Measurements from ENCODE around the gene CLIP1. TPM values are rescaled to one million over a fixed set of nuclear protein-coding genes. Genes with fewer than 3 reads are reported as not detected.

Gene CLIP1
- total and polyA plus RNA-seq, 2 of the 8 experiments (the other 6 are each of a cell fraction or from before 2014, with no cell fraction given) = 19.0 to 27.6 TPM

GRCh38 chr12:122308811-122309210, 113.7 kb downstream of the CLIP1 start:
- H2AK5ac ChIP-seq (ENCODE audit: low read depth, low read length) = no peak overlapping the region
- no peaks in the 10 kb centered on the region for H3K27me3 ChIP-seq (replicated peaks in 1 of 4; ENCODE audit: control insufficient read depth in 3 of 4, extremely low read depth in 1 of 4, insufficient read depth in 3 of 4, low read length in 3 of 4)
- H3K9ac ChIP-seq (replicated peaks in 1 of 4; ENCODE audit: extremely low read depth in 1 of 4, low read depth in 3 of 4, low read length in 3 of 4) = no peak overlapping the region
- no peaks in the 10 kb centered on the region for H4K20me1 ChIP-seq (replicated peaks in 1 of 2; ENCODE audit: control insufficient read depth in 1 of 2, insufficient read depth in 2 of 2, low read length in 2 of 2)
- no peaks in the 10 kb centered on the region for H3K23me2 ChIP-seq (ENCODE audit: low read depth, low read length)
- no peak overlapping the region for H3K23ac ChIP-seq (ENCODE audit: insufficient read length)
- no peak overlapping the region for H3K4me3 ChIP-seq (ENCODE audit: extremely low read depth in 1 of 4, insufficient read depth in 2 of 4, low read depth in 3 of 4, low read length in 4 of 4)
- H2BK12ac ChIP-seq (ENCODE audit: low read depth, low read length) = no peak overlapping the region
- no peaks in the 10 kb centered on the region for H3K9me3 ChIP-seq (ENCODE audit: insufficient read depth in 2 of 2, low read depth in 1 of 2, low read length in 1 of 2)
- H2BK120ac ChIP-seq (replicated peaks; ENCODE audit: low read depth, low read length) = no peak overlapping the region
- H2BK15ac ChIP-seq (ENCODE audit: low read length) = no peak overlapping the region
- H3K79me1 ChIP-seq (ENCODE audit: low read depth, low read length) = no peaks in the 10 kb centered on the region
- no peak for FAIRE-seq
- no peak overlapping the region for H2BK5ac ChIP-seq (ENCODE audit: low read depth, low read length)
- no peak overlapping the region for H3K4me2 ChIP-seq (ENCODE audit: insufficient read depth in 1 of 2, low read depth in 2 of 2, low read length in 2 of 2)
- no peak overlapping the region for H4K8ac ChIP-seq (ENCODE audit: extremely low read depth, insufficient read depth, low read length)
- no peak overlapping the region for H4K91ac ChIP-seq (replicated peaks; ENCODE audit: insufficient read length, low read length)
- ChIA-PET POLR2A (ENCODE audit: partially characterized antibody) (no interaction called here), CTCF (ENCODE audit: partially characterized antibody) (interaction anchor here (5.6 to 6.7 kb wide), 2 partner anchors 14 to 46 kb away, joined by 46 to 49 read pairs; no protein-coding TSS in a partner anchor)
- no peak overlapping the region for H3K56ac ChIP-seq (replicated peaks; ENCODE audit: insufficient read length, low read depth, low read length)
- no peaks in the 10 kb centered on the region; a peak in 1 of 7 replicates for H3K4me1 ChIP-seq (replicated peaks in 1 of 4; ENCODE audit: control insufficient read depth in 3 of 4, insufficient read depth in 4 of 4, low read length in 3 of 4)
- no peaks in the 10 kb centered on the region for H3K36me3 ChIP-seq (ENCODE audit: control insufficient read depth in 2 of 4, insufficient read depth in 4 of 4, low read length in 3 of 4)
- no peak overlapping the region for H3K18ac ChIP-seq (ENCODE audit: extremely low read depth, low read length)
- no peak overlapping the region for H2AFZ ChIP-seq (ENCODE audit: low read length)
- H3K27ac ChIP-seq (ENCODE audit: low read depth, low read length) = no peak overlapping the region
- 93% methylated on average over 1 of the region's 1 CpG; no CpG with 5 or more reads in 1 of the 2 experiments for WGBS, 2 experiments (ENCODE audit: extremely low coverage in 1 of 2, insufficient coverage in 1 of 2, insufficient read length in 1 of 2, insufficient replicate concordance in 2 of 2, low coverage in 1 of 2, low lambda C conversion rate in 2 of 2, missing lambda C conversion rate in 1 of 2)
- DNase-seq (ENCODE audit: low read depth in 1 of 2, low spot score in 2 of 2) = no peak
- TF ChIP-seq EGR1 (IDR thresholded peaks at IDR 0.05; ENCODE audit: borderline replicate concordance, low read depth, low read length) = no peak
- no peak for TF ChIP-seq ATF2 (IDR thresholded peaks at IDR 0.05; ENCODE audit: low read length)
- no peak for TF ChIP-seq POU5F1 (IDR thresholded peaks at IDR 0.05; ENCODE audit: low read depth, low read length)
- TF ChIP-seq CBX8 (IDR thresholded peaks at IDR 0.05; ENCODE audit: borderline replicate concordance, low read depth, low read length) = no peak
- no peak for TF ChIP-seq TBP (IDR thresholded peaks at IDR 0.05; ENCODE audit: low read depth, low read length)
- no peak for TF ChIP-seq PHF8 (conservative IDR thresholded peaks at IDR 0.05; ENCODE audit: low read depth, low read length)
- H4K5ac ChIP-seq (ENCODE audit: insufficient read length, low read depth, low read length) = no peak overlapping the region
- no peak overlapping the region for H2BK20ac ChIP-seq (ENCODE audit: low read length)
- no peaks in the 10 kb centered on the region for H3K79me2 ChIP-seq (ENCODE audit: control insufficient read depth in 1 of 2, insufficient read depth in 2 of 2, low read length in 2 of 2)
- no peak overlapping the region for H3K4ac ChIP-seq (replicated peaks; ENCODE audit: insufficient read length, low read depth, low read length)
- no peak overlapping the region for H3K14ac ChIP-seq (ENCODE audit: insufficient read length)

Data from H1 (cell line).